ENCODE measurements around the gene BBLN.
"Not testable (repeated sequence)": the region's sequence is repeated elsewhere in the genome, so short reads cannot be mapped to it uniquely, and the experiment has no call there.

BBLN gene

GRCh38 chr9:128163523-128164306 lies 3.6 kb downstream of the BBLN start:
- DNase-seq (ENCODE audit: low read depth): no peak

- DNase-seq (ENCODE audit: low read depth): no peak
Observed at GRCh38 chr9:128164307-128164885, 4.3 kb downstream of the BBLN start.

- DNase-seq (ENCODE audit: low read depth): no peak
Observed at GRCh38 chr9:128166169-128166568, 6.1 kb downstream of the BBLN start.

- DNase-seq (ENCODE audit: low read depth): no peak
Observed at GRCh38 chr9:128167209-128167608, 7.1 kb downstream of the BBLN start.

GRCh38 chr9:128168731-128169308 lies 8.8 kb downstream of the BBLN start:
- no peak for DNase-seq (ENCODE audit: low read depth)

GRCh38 chr9:128169492-128169891 lies 9.4 kb downstream of the BBLN start:
- no peak for DNase-seq (ENCODE audit: low read depth)

- DNase-seq (ENCODE audit: low read depth): no peak
Observed at GRCh38 chr9:128169925-128170324, 9.9 kb downstream of the BBLN start.

GRCh38 chr9:128174062-128174461 lies 14.0 kb downstream of the BBLN start:
- DNase-seq (ENCODE audit: low read depth): no peak

- DNase-seq (ENCODE audit: low read depth): no peak
Observed at GRCh38 chr9:128175102-128175563, 15.1 kb downstream of the BBLN start.

- no peak for DNase-seq (ENCODE audit: low read depth)
Observed at GRCh38 chr9:128175726-128176125, 15.7 kb downstream of the BBLN start.

- no peak for DNase-seq (ENCODE audit: low read depth)
Observed at GRCh38 chr9:128178806-128179431, 18.9 kb downstream of the BBLN start.

- no peak for DNase-seq (ENCODE audit: low read depth)
Observed at GRCh38 chr9:128180001-128180400, 19.9 kb downstream of the BBLN start.

GRCh38 chr9:128180447-128180846 lies 20.4 kb downstream of the BBLN start:
- DNase-seq (ENCODE audit: low read depth): no peak

GRCh38 chr9:128181480-128181879 lies 21.4 kb downstream of the BBLN start:
- DNase-seq (ENCODE audit: low read depth): not testable (repeated sequence)

GRCh38 chr9:128182893-128183588 lies 23.0 kb downstream of the BBLN start:
- no peak for DNase-seq (ENCODE audit: low read depth)

GRCh38 chr9:128185979-128186965 lies 26.2 kb downstream of the BBLN start:
- DNase-seq (ENCODE audit: low read depth): no peak

- DNase-seq (ENCODE audit: low read depth): no peak
Observed at GRCh38 chr9:128187361-128187760, 27.3 kb downstream of the BBLN start.

GRCh38 chr9:128188209-128188608 lies 28.1 kb downstream of the BBLN start:
- no peak for DNase-seq (ENCODE audit: low read depth)

- no peak for DNase-seq (ENCODE audit: low read depth)
Observed at GRCh38 chr9:128190013-128190412, 29.9 kb downstream of the BBLN start.

- DNase-seq (ENCODE audit: low read depth): no peak
Observed at GRCh38 chr9:128190516-128191405, 30.7 kb downstream of the BBLN start.
